NCI-H128 (cell line): Measurements from ENCODE around the gene SRPK2.
"Not testable (repeated sequence)": the region's sequence is repeated elsewhere in the genome, so short reads cannot be mapped to it uniquely, and the experiment has no call there.

ENCODE experiments used
- DNase-seq: peaks from one replicate; lab custom pipeline; 2025; ENCODE audit not compliant: unreplicated experiment; lab: John Stamatoyannopoulos, UW

SRPK2 gene

GRCh38 chr7:105268056-105268455 lies 120.7 kb downstream of the SRPK2 start:
- no peak for DNase-seq

- no peak for DNase-seq
These were observed 121.5 kb downstream of the SRPK2 start for GRCh38 chr7:105267244-105267643.

- DNase-seq, result no peak
These were observed 124.0 kb downstream of the SRPK2 start for GRCh38 chr7:105264707-105265106.

GRCh38 chr7:105261689-105262088 lies 127.0 kb downstream of the SRPK2 start:
- DNase-seq, result no peak

GRCh38 chr7:105260201-105260871 lies 128.4 kb downstream of the SRPK2 start:
- not testable (repeated sequence) for DNase-seq

- DNase-seq, result not testable (repeated sequence)
These were observed 129.8 kb downstream of the SRPK2 start for GRCh38 chr7:105258919-105259318.

GRCh38 chr7:105257338-105257737 lies 131.4 kb downstream of the SRPK2 start:
- no peak for DNase-seq

- DNase-seq, result no peak
These were observed 131.9 kb downstream of the SRPK2 start for GRCh38 chr7:105256761-105257231.

GRCh38 chr7:105250706-105251105 lies 138.0 kb downstream of the SRPK2 start:
- no peak for DNase-seq

- no peak for DNase-seq
These were observed 138.5 kb downstream of the SRPK2 start for GRCh38 chr7:105250239-105250638.

GRCh38 chr7:105249216-105249615 lies 139.5 kb downstream of the SRPK2 start:
- no peak for DNase-seq

- no peak for DNase-seq
These were observed 142.0 kb downstream of the SRPK2 start for GRCh38 chr7:105246679-105247078.

- DNase-seq, result no peak
These were observed 142.5 kb downstream of the SRPK2 start for GRCh38 chr7:105246256-105246655.

- no peak for DNase-seq
These were observed 143.2 kb downstream of the SRPK2 start for GRCh38 chr7:105245398-105246114.

- DNase-seq, result no peak
These were observed 144.1 kb downstream of the SRPK2 start for GRCh38 chr7:105244594-105244993.

GRCh38 chr7:105241198-105241597 lies 147.5 kb downstream of the SRPK2 start:
- DNase-seq, result no peak

- no peak for DNase-seq
These were observed 150.4 kb downstream of the SRPK2 start for GRCh38 chr7:105238198-105238765.

GRCh38 chr7:105234886-105235285 lies 153.8 kb downstream of the SRPK2 start:
- no peak for DNase-seq

- DNase-seq, result not testable (repeated sequence)
These were observed 155.9 kb downstream of the SRPK2 start for GRCh38 chr7:105232829-105233291.

- DNase-seq, result no peak
These were observed 158.2 kb downstream of the SRPK2 start for GRCh38 chr7:105230486-105230885.

GRCh38 chr7:105229641-105230040 lies 159.1 kb downstream of the SRPK2 start:
- DNase-seq, result no peak

- no peak for DNase-seq
These were observed 160.2 kb downstream of the SRPK2 start for GRCh38 chr7:105228555-105228954.
